VCaP (cell line): ENCODE measurements around the gene NLK.

Experiments
- H3K27ac ChIP-seq: fragments of 450-650 bp; 2 replicates; pipeline ENCODE4 v1.5.1; 2017
- TF ChIP-seq, protein P1 (sequence below): fragments of 450-650 bp; conservative IDR thresholded peaks from 2 replicates; pipeline ENCODE4 v1.5.1; 2017; ENCODE audit warnings: mild to moderate bottlenecking, moderate library complexity

NLK gene

DNA sequence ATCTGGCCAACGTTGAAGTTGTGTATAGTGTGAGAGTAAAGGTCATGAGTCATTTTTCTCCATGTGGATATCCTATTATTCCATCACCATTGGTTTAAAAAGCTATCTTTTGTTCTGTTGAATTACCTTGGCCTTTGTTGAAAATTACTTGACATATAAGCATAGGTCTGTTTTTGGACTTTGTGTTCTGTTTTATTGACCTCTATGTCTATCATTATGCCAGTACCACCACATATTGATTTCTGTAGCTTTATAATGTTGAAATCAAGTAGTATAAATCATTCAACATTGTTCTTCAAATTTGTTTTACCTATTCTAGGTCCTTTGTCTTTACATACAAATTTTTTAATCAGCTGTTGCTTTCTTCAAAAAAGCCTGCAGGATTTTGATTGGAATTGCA, 58.5 kb downstream of the NLK start:
- no peak overlapping the region for H3K27ac ChIP-seq
- TF ChIP-seq, protein P1, sequence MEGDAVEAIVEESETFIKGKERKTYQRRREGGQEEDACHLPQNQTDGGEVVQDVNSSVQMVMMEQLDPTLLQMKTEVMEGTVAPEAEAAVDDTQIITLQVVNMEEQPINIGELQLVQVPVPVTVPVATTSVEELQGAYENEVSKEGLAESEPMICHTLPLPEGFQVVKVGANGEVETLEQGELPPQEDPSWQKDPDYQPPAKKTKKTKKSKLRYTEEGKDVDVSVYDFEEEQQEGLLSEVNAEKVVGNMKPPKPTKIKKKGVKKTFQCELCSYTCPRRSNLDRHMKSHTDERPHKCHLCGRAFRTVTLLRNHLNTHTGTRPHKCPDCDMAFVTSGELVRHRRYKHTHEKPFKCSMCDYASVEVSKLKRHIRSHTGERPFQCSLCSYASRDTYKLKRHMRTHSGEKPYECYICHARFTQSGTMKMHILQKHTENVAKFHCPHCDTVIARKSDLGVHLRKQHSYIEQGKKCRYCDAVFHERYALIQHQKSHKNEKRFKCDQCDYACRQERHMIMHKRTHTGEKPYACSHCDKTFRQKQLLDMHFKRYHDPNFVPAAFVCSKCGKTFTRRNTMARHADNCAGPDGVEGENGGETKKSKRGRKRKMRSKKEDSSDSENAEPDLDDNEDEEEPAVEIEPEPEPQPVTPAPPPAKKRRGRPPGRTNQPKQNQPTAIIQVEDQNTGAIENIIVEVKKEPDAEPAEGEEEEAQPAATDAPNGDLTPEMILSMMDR = no peak

DNA sequence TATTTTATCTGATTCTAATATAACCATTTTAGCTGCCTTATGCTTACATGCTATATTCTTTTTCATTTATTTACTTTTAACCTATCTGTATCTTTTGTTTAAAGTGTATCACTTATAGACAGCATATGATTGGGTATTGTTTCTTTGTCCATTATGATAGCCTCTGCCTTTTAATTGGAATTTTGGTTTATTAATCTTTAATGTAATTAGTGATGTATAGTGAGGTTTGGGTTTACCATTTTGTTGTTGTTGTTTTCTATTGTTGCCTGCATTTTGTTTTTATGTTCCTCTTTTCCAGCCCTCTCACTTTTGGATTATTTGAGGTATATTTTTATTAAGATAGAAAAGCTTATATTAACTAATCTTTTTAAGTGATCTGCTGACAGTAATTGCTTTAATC, 59.4 kb downstream of the NLK start:
- H3K27ac ChIP-seq = no peak overlapping the region
- TF ChIP-seq, protein P1 = no peak

DNA sequence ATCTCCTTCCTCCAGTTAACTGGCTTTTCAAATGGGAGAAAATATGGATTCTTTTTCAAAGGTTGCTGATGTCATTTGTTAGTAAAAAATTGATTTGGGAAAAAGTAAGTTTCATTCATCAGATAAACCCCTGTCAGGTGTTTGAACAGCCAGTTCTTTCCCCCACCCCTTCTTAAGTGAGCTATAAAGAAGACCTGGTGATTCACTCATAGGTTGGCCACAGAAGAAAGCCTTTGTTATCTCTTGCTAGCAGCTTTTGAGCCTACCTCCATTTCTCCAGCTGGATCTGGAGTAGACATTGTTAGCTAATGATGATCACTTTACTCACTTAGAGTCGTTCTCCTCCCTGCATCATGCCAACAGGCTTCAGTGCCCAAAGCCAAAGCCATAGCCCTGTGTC, 63.0 kb downstream of the NLK start:
- TF ChIP-seq, protein P1 = no peak
- H3K27ac ChIP-seq = no peak overlapping the region

GRCh38 chr17:28110184-28110583, 67.7 kb downstream of the NLK start:
- H3K27ac ChIP-seq = no peak overlapping the region
- TF ChIP-seq, protein P1 = no peak

DNA sequence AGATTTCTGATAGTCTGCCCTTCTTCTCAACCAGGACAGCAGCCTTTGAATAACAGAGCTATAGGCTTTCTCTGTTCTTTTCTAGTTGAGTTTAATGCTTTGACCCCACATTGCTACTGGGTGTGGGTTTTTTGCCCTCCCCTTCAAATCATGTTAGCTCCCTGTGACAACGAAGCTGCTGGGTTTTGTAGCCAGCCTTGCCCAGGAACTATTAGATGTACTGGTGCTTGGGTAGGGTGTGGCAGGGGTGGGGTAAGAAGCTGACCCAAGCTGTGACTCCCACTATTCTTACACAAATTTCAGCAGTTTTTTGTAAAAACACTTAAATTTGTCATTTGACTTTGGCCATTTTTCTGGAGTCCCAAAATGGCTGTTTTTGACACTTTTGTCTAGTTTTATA, 69.7 kb downstream of the NLK start:
- TF ChIP-seq, protein P1 = no peak
- no peak overlapping the region for H3K27ac ChIP-seq

DNA sequence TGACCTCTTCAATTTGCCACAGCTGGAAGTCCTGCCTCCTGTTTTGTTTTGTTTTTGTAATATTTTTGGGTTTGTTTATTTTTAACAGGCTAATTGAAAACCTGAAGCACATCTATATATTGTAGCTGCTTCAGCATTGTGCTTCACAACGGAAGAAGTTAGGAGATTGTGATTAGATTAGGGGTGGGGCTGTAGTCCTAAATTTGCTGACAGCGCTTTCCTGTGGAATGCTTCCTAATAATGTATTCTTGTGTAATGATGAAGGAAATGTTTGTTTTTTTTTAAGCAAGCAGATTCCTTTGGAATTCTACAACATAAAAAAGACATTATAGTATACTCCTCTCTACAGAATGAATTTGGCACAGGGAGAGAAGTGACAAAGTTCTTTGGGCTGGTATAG, 70.1 kb downstream of the NLK start:
- TF ChIP-seq, protein P1 = no peak
- H3K27ac ChIP-seq = no peak overlapping the region

DNA sequence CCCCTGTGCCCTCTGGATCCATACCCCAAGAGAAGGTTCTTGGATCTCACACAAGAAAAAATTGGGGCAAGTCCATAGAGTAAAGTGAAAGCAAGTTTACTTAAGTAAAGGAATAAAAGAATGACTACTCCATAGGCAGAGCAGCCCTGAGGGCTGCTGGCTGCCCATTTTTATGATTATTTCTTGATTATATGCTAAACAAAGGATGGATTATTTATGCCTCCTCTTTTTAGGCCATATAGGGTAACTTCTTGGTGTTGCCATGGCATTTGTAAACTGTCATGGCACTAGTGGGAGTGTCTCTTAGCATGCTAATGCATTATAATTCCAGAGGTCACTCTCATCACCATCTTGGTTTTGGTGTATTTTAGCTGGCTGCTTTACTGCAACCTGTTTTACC, 70.8 kb downstream of the NLK start:
- TF ChIP-seq, protein P1 = no peak
- no peak overlapping the region for H3K27ac ChIP-seq

DNA sequence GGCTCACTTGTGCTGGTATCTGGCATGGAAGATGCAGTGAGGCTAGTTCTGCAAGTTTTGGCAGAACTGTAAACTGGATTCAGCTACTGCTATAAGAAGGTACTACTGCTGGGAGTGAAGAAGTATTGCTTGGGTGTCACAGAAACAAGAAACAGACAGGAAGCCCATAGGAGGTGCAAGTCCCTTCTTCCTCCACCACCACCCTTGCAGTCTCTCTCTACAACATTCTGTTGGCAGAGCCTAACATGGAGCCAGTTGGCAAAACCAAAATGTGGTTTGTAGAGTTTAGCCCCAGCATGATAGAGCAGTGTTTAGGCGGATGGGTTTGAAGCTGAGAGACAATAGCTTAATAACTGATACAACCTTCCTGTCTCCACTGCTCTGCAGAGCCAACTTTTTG, 72.6 kb downstream of the NLK start:
- no peak overlapping the region; the same call in 1 of the 2 replicates for H3K27ac ChIP-seq
- TF ChIP-seq, protein P1 = no peak
